ENCODE data around the gene NADK. TPM values are rescaled to one million over a fixed set of nuclear protein-coding genes. Genes with fewer than 3 reads are reported as not detected.
A peak's percentile ranks its signal among the peaks of the same experiment; 100 is the strongest.
"Not testable (repeated sequence)": the region's sequence is repeated elsewhere in the genome, so short reads cannot be mapped to it uniquely, and the experiment has no call there.

NADK gene
- total RNA-seq, 2 donors from 2014 or later, result 26.5 to 51.5 TPM

GRCh38 chr1:1752190-1752589 is 26.1 kb downstream of the NADK start:
- no peak overlapping the region for H3K27ac ChIP-seq
- DNase-seq (ENCODE audit: low spot score), result no peak
- H3K9me3 ChIP-seq, result no peaks in the 10 kb centered on the region
- no peaks in the 10 kb centered on the region for H3K4me1 ChIP-seq
- TF ChIP-seq, protein P1, sequence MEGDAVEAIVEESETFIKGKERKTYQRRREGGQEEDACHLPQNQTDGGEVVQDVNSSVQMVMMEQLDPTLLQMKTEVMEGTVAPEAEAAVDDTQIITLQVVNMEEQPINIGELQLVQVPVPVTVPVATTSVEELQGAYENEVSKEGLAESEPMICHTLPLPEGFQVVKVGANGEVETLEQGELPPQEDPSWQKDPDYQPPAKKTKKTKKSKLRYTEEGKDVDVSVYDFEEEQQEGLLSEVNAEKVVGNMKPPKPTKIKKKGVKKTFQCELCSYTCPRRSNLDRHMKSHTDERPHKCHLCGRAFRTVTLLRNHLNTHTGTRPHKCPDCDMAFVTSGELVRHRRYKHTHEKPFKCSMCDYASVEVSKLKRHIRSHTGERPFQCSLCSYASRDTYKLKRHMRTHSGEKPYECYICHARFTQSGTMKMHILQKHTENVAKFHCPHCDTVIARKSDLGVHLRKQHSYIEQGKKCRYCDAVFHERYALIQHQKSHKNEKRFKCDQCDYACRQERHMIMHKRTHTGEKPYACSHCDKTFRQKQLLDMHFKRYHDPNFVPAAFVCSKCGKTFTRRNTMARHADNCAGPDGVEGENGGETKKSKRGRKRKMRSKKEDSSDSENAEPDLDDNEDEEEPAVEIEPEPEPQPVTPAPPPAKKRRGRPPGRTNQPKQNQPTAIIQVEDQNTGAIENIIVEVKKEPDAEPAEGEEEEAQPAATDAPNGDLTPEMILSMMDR (IDR thresholded peaks at IDR 0.05), result no peak
- H3K4me3 ChIP-seq, result no peak overlapping the region
- no peaks in the 10 kb centered on the region for H3K27me3 ChIP-seq
- peaks cover 50% of the 10 kb centered on the region for H3K36me3 ChIP-seq

- H3K9me3 ChIP-seq; DNase-seq (ENCODE audit: low spot score); H3K4me1 ChIP-seq; H3K27me3 ChIP-seq; H3K27ac ChIP-seq; H3K4me3 ChIP-seq: not testable (repeated sequence)
- peaks cover 30% of the 10 kb centered on the region for H3K36me3 ChIP-seq
Observed at GRCh38 chr1:1749941-1750340, 28.3 kb downstream of the NADK start.

GRCh38 chr1:1748686-1749321 is 29.5 kb downstream of the NADK start:
- Histone ChIP-seq H3K4me1 (no peaks in the 10 kb centered on the region), H3K36me3 (peaks cover 18% of the 10 kb centered on the region), H3K9me3 (no peaks in the 10 kb centered on the region), H3K27me3 (no peaks in the 10 kb centered on the region), H3K4me3 (no peak overlapping the region), H3K27ac (no peak overlapping the region)
- TF ChIP-seq, protein P1 (IDR thresholded peaks at IDR 0.05), result no peak
- DNase-seq (ENCODE audit: low spot score), result no peak

GRCh38 chr1:1746566-1746909 is 31.7 kb downstream of the NADK start:
- not testable (repeated sequence) for DNase-seq (ENCODE audit: low spot score); H3K4me1 ChIP-seq; H3K36me3 ChIP-seq; H3K9me3 ChIP-seq; H3K27me3 ChIP-seq
- Histone ChIP-seq H3K27ac (peak overlapping the region; percentile 89 to 93), H3K4me3 (peak overlapping the region; percentile 60 to 62)

GRCh38 chr1:1745651-1746565 is 32.4 kb downstream of the NADK start:
- DNase-seq (ENCODE audit: low spot score), result peak; percentile 90
- Histone ChIP-seq H3K27ac (peak overlapping the region; percentile 89 to 93), H3K4me3 (peak overlapping the region; percentile 60 to 62)
- not testable (repeated sequence) for H3K4me1 ChIP-seq, H3K9me3 ChIP-seq, H3K27me3 ChIP-seq, H3K36me3 ChIP-seq

- not testable (repeated sequence) for H3K4me3 ChIP-seq; H3K27me3 ChIP-seq; H3K9me3 ChIP-seq; H3K27ac ChIP-seq; H3K4me1 ChIP-seq; H3K36me3 ChIP-seq; DNase-seq (ENCODE audit: low spot score)
Observed at GRCh38 chr1:1742529-1742928, 35.7 kb downstream of the NADK start.

- not testable (repeated sequence) for H3K9me3 ChIP-seq; H3K27ac ChIP-seq; H3K27me3 ChIP-seq; DNase-seq (ENCODE audit: low spot score); H3K4me1 ChIP-seq; H3K4me3 ChIP-seq; H3K36me3 ChIP-seq
Observed at GRCh38 chr1:1741013-1741412, 37.3 kb downstream of the NADK start.

DNA sequence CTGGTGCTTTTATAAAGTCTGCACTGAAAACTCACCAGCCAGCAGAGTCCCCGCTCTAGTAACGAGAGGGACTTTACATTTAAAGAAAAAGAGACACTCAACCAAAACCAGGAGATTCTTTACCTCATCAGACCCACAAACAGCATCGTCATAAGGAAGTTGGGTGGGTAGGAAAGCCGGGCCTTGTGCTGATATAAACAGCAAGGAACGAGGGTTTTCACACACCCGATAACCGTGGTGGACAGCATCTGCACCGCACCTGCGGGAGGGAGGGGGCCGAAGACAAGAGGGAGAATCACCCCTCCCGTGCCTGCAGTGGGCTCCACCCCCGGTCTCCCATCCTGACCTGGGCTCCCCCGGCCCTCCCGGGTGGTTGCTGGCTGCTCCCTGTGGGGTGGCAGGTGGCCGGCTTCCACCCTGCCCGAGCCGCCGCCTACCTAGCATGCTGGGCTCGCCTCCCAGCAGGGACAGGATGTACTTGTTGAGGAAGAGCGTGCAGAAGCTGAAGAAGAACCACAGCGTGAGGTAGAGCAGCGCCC is 39.4 kb downstream of the NADK start:
- not testable (repeated sequence) for H3K9me3 ChIP-seq, H3K36me3 ChIP-seq

DNA sequence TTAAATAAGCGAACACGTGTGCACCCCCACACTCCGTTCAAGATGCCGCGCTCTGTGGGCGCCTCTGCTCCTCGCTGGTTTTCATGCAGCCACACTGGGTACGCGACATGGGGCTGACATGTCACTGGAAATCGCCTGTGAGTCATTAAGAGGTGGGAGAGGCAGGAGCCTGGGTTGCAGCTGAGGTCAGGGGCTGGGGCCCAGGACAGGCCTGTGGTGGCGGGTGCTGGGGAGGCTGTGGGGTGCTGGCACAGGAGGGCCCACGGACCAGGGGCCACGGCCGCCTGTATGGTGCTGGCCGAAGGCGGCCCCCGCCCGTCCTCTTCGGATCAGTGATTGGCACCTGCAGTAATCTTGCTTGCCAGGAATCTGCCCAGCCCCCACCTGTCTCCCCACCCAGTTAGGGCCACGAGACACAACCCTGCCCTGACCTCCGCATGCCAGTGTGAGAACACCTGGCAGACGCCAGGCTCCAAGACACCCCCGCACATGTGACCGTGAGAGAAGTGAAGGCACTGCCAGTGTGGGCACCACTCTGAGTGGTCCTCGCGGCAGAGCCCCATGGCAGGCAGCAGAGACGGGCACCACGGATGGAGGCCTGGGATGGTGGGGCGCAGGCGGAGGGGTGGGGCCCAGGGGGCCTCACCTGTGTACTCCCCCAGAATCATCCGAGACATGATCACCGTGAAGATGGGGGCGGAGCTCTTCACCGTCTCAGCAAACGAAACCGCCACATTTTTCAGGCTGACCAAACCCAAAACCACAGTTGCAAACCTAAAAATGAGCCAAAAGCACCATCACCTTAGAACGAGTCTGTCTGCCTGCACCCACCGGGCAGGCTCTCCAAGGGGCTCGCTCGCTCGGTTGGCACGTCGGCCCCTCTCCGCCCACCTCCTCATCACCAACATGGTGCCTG is 40.3 kb downstream of the NADK start:
- DNase-seq (ENCODE audit: low spot score); H3K27me3 ChIP-seq; H3K36me3 ChIP-seq; H3K9me3 ChIP-seq; H3K4me1 ChIP-seq; H3K27ac ChIP-seq; H3K4me3 ChIP-seq: not testable (repeated sequence)

More for the DNA sequence above, 39.4 kb downstream of the NADK start:
- H3K4me1 ChIP-seq; DNase-seq (ENCODE audit: low spot score); H3K27ac ChIP-seq; H3K27me3 ChIP-seq; H3K4me3 ChIP-seq: not testable (repeated sequence)

Measured in right atrium auricular region (tissue), 2 donors.